ENCODE results near the gene PROX1. TPM values are rescaled to one million over a fixed set of nuclear protein-coding genes. Genes with fewer than 3 reads are reported as not detected.

Gene PROX1
- total RNA-seq, 1 donor from 2014 or later: 23.9 TPM

GRCh38 chr1:214002060-214002459, 14.3 kb downstream of the PROX1 start:
- Mint-ChIP-seq H3K4me3 (no peak overlapping the region), H3K36me3 (peaks cover 15% of the 10 kb centered on the region), H3K27me3 (no peaks in the 10 kb centered on the region), H3K27ac (no peak overlapping the region), H3K9me3 (no peaks in the 10 kb centered on the region), H3K4me1 (ENCODE audit: unreplicated experiment) (peaks cover 9% of the 10 kb centered on the region)
- TF ChIP-seq CTCF (conservative IDR thresholded peaks at IDR 0.05): no peak
- no peak for DNase-seq (ENCODE audit: extremely low spot score, unreplicated experiment)

GRCh38 chr1:214002472-214002871, 14.7 kb downstream of the PROX1 start:
- peaks cover 11% of the 10 kb centered on the region for H3K36me3 Mint-ChIP-seq
- DNase-seq (ENCODE audit: extremely low spot score, unreplicated experiment): no peak
- peaks cover 9% of the 10 kb centered on the region for H3K4me1 Mint-ChIP-seq (ENCODE audit: unreplicated experiment)

GRCh38 chr1:214003233-214003632, 15.5 kb downstream of the PROX1 start:
- H3K27ac Mint-ChIP-seq: no peak overlapping the region
- H3K36me3 Mint-ChIP-seq: peaks cover 7% of the 10 kb centered on the region
- no peak overlapping the region for H3K4me3 Mint-ChIP-seq
- no peak for DNase-seq (ENCODE audit: extremely low spot score, unreplicated experiment)
- no peaks in the 10 kb centered on the region for H3K27me3 Mint-ChIP-seq
- no peaks in the 10 kb centered on the region for H3K9me3 Mint-ChIP-seq
- no peak for TF ChIP-seq CTCF (conservative IDR thresholded peaks at IDR 0.05)
- H3K4me1 Mint-ChIP-seq (ENCODE audit: unreplicated experiment): peaks cover 9% of the 10 kb centered on the region

More at GRCh38 chr1:214002472-214002871, 14.7 kb downstream of the PROX1 start:
- H3K4me3 Mint-ChIP-seq: peak overlapping the region; percentile 15
- H3K27ac Mint-ChIP-seq: no peak overlapping the region
- no peak for TF ChIP-seq CTCF (conservative IDR thresholded peaks at IDR 0.05)
- H3K27me3 Mint-ChIP-seq: no peaks in the 10 kb centered on the region
- no peaks in the 10 kb centered on the region for H3K9me3 Mint-ChIP-seq

- peaks cover 17% of the 10 kb centered on the region for H3K4me1 Mint-ChIP-seq (ENCODE audit: unreplicated experiment)
- H3K27me3 Mint-ChIP-seq: no peaks in the 10 kb centered on the region
- TF ChIP-seq CTCF (conservative IDR thresholded peaks at IDR 0.05): no peak
- H3K27ac Mint-ChIP-seq: no peak overlapping the region
- peak overlapping the region; percentile 23 for H3K4me3 Mint-ChIP-seq
- no peaks in the 10 kb centered on the region for H3K9me3 Mint-ChIP-seq
- peaks cover 7% of the 10 kb centered on the region for H3K36me3 Mint-ChIP-seq
- DNase-seq (ENCODE audit: extremely low spot score, unreplicated experiment): no peak
Observed at GRCh38 chr1:214004014-214004413, 16.2 kb downstream of the PROX1 start.

GRCh38 chr1:214004795-214005194, 17.0 kb downstream of the PROX1 start:
- H3K36me3 Mint-ChIP-seq: peaks cover 7% of the 10 kb centered on the region
- peaks cover 25% of the 10 kb centered on the region for H3K4me1 Mint-ChIP-seq (ENCODE audit: unreplicated experiment)
- H3K27me3 Mint-ChIP-seq: no peaks in the 10 kb centered on the region
- no peak for DNase-seq (ENCODE audit: extremely low spot score, unreplicated experiment)
- TF ChIP-seq CTCF (conservative IDR thresholded peaks at IDR 0.05): no peak
- no peaks in the 10 kb centered on the region for H3K9me3 Mint-ChIP-seq
- H3K4me3 Mint-ChIP-seq: no peak overlapping the region
- H3K27ac Mint-ChIP-seq: no peak overlapping the region

- Mint-ChIP-seq H3K4me1 (ENCODE audit: unreplicated experiment) (peaks cover 31% of the 10 kb centered on the region), H3K27ac (no peak overlapping the region), H3K36me3 (peaks cover 7% of the 10 kb centered on the region), H3K9me3 (no peaks in the 10 kb centered on the region), H3K4me3 (no peak overlapping the region), H3K27me3 (no peaks in the 10 kb centered on the region)
- TF ChIP-seq CTCF (conservative IDR thresholded peaks at IDR 0.05): no peak
- DNase-seq (ENCODE audit: extremely low spot score, unreplicated experiment): no peak
Observed at GRCh38 chr1:214005708-214006107, 17.9 kb downstream of the PROX1 start.
